SK-N-SH (cell line): ENCODE measurements around the gene MYH3. TPM values are rescaled to one million over a fixed set of nuclear protein-coding genes. Genes with fewer than 3 reads are reported as not detected.

Experiments
- CTCF ChIA-PET: fragments of 300-600, 350-600 bp; formaldehyde crosslinking; extraction: SDS; loops from one replicate; lab custom pipeline; 2021; lab: Yijun Ruan, JAX
- POLR2A ChIA-PET: fragments of 350-600 bp; sonication (Branson Sonifier 250); formaldehyde crosslinking; extraction: SDS; loops from one replicate; lab custom pipeline; 2020; ENCODE audit warnings: antibody characterized with exemption, inconsistent platforms; lab: Yijun Ruan, JAX
- DNase-seq: peaks from one replicate; pipeline ENCODE4 v3.0.0; 2012
- H2AFZ ChIP-seq: fragments of 200-600 bp; sonication (generic); 2 replicates; pipeline ENCODE4 v1.8.1; 2016; ENCODE audit warnings: antibody characterized with exemption, mild to moderate bottlenecking, low read depth
- H3F3A ChIP-seq: fragments of 200-600 bp; sonication (generic); replicated peaks from 2 replicates; pipeline ENCODE3; 2016; ENCODE audit warnings: antibody characterized with exemption, mild to moderate bottlenecking; ENCODE audit not compliant: insufficient read depth
- H3K27ac ChIP-seq, 2 experiments: fragments of 200-500 bp in 1 of 2; fragments of 200-600 bp in 1 of 2; sonication (Bioruptor generic) in 1 of 2; sonication (generic), shearing (Covaris generic) in 1 of 2; 2 replicates each; pipeline versions ENCODE4 v1.5.1 to v1.6.1; 2014 to 2016; ENCODE audit warnings: low read depth in 2 of 2, inconsistent platforms in 1 of 2, low read length in 1 of 2, mild to moderate bottlenecking in 1 of 2, mixed read lengths in 1 of 2
- H3K27me3 ChIP-seq: fragments of 200-600 bp; sonication (generic), shearing (Covaris generic); 2 replicates; pipeline ENCODE4 v1.6.1; 2016; ENCODE audit warnings: mixed run types; ENCODE audit not compliant: insufficient read depth
- H3K36me3 ChIP-seq, 2 experiments: fragments of 200-500 bp in 1 of 2; fragments of 200-600 bp in 1 of 2; sonication (Bioruptor generic) in 1 of 2; sonication (generic) in 1 of 2; replicated peaks in 1 of 2; 2 replicates each; pipeline versions ENCODE3 to v1.5.1; 2014 to 2016; ENCODE audit warnings: low read length in 1 of 2, mild to moderate bottlenecking in 1 of 2; ENCODE audit not compliant: insufficient read depth in 2 of 2, control insufficient read depth in 1 of 2
- H3K4me1 ChIP-seq, 2 experiments: fragments of 200-500 bp in 1 of 2; fragments of 200-600 bp in 1 of 2; sonication (Bioruptor generic) in 1 of 2; sonication (generic), shearing (Covaris generic) in 1 of 2; 2 replicates each; pipeline versions ENCODE4 v1.5.1 to v1.6.1; 2014 to 2016; ENCODE audit warnings: low read depth in 1 of 2, low read length in 1 of 2, mixed run types in 1 of 2; ENCODE audit not compliant: insufficient read depth in 2 of 2, control insufficient read depth in 1 of 2
- H3K4me2 ChIP-seq: fragments of 200-600 bp; sonication (generic), shearing (Covaris generic); 2 replicates; pipeline ENCODE4 v1.6.1; 2017; ENCODE audit warnings: mixed run types
- H3K4me3 ChIP-seq, 2 experiments: fragments of 200-500 bp in 1 of 2; fragments of 200-600 bp in 1 of 2; sonication (Bioruptor generic) in 1 of 2; sonication (generic), shearing (Covaris generic) in 1 of 2; 2 replicates each; pipeline versions ENCODE4 v1.5.1 to v1.8.1; 2014 to 2016; ENCODE audit warnings: low read depth in 2 of 2, inconsistent platforms in 1 of 2, low read length in 1 of 2, mild to moderate bottlenecking in 1 of 2, mixed read lengths in 1 of 2, moderate library complexity in 1 of 2
- H3K79me2 ChIP-seq: fragments of 200-600 bp; sonication (generic); 2 replicates; pipeline ENCODE4 v1.8.1; 2017; ENCODE audit warnings: mild to moderate bottlenecking; ENCODE audit not compliant: insufficient read depth
- H3K9ac ChIP-seq: fragments of 200-600 bp; sonication (generic); 2 replicates; pipeline ENCODE4 v1.6.1; 2017; ENCODE audit warnings: mixed run types
- H3K9me2 ChIP-seq: fragments of 200-600 bp; sonication (generic); 2 replicates; pipeline ENCODE4 v1.6.1; 2017; ENCODE audit warnings: mixed run types
- H3K9me3 ChIP-seq: fragments of 200-600 bp; sonication (generic); 2 replicates; pipeline ENCODE4 v1.6.1; 2017; ENCODE audit warnings: mixed run types, mild to moderate bottlenecking, moderate library complexity
- H4K20me1 ChIP-seq: fragments of 200-600 bp; sonication (generic); 2 replicates; pipeline ENCODE4 v1.6.1; 2017; ENCODE audit warnings: mild to moderate bottlenecking, mixed run types; ENCODE audit not compliant: insufficient read depth
- CHD2 ChIP-seq: fragments of 150-350 bp; IDR thresholded peaks from 2 replicates; pipeline ENCODE4 v1.6.1; 2018; ENCODE audit warnings: low read length; ENCODE audit not compliant: partially characterized antibody
- ELF1 ChIP-seq: IDR thresholded peaks from 2 replicates; pipeline ENCODE4 v1.4.0; 2012
- EP300 ChIP-seq, 2 experiments: IDR thresholded peaks; 2 replicates each; pipeline versions ENCODE4 v1.4.0 to v1.6.1; 2012; ENCODE audit warnings: borderline replicate concordance in 1 of 2, low read depth in 1 of 2, low read length in 1 of 2
- EZH2phosphoT487 ChIP-seq: fragments of 200-600 bp; sonication (generic); IDR thresholded peaks from 2 replicates; pipeline ENCODE4 v1.6.1; 2017; ENCODE audit warnings: low read depth, mixed run types, mild to moderate bottlenecking, antibody characterized with exemption, moderate library complexity, borderline replicate concordance
- FOSL2 ChIP-seq: IDR thresholded peaks from 2 replicates; pipeline ENCODE4 v1.4.0; 2012; ENCODE audit warnings: low read depth, mild to moderate bottlenecking, moderate library complexity, borderline replicate concordance
- MAX ChIP-seq: IDR thresholded peaks from 2 replicates; pipeline ENCODE4 v1.4.0; 2012; ENCODE audit warnings: low read depth
- MEF2A ChIP-seq: IDR thresholded peaks from 2 replicates; pipeline ENCODE4 v1.4.0; 2012; ENCODE audit warnings: low read depth, borderline replicate concordance
- NRF1 ChIP-seq: IDR thresholded peaks from 2 replicates; pipeline ENCODE4 v1.6.1; 2012; ENCODE audit warnings: low read depth, mild to moderate bottlenecking, low read length
- PBX3 ChIP-seq: IDR thresholded peaks from 2 replicates; pipeline ENCODE4; 2012
- RAD21 ChIP-seq: IDR thresholded peaks from 2 replicates; pipeline ENCODE4 v1.6.1; 2012; ENCODE audit warnings: mild to moderate bottlenecking, low read length
- REST ChIP-seq: IDR thresholded peaks from 2 replicates; pipeline ENCODE4 v1.6.1; 2012; ENCODE audit warnings: mild to moderate bottlenecking, low read depth, low read length, moderate library complexity
- RFX5 ChIP-seq: IDR thresholded peaks from 2 replicates; pipeline ENCODE4 v1.6.1; 2012; ENCODE audit warnings: mild to moderate bottlenecking, improper control_type of control experiment, low read length
- SMC3 ChIP-seq: IDR thresholded peaks from 2 replicates; pipeline ENCODE4 v1.6.1; 2012; ENCODE audit warnings: low read depth, low read length, improper control_type of control experiment
- TCF12 ChIP-seq: IDR thresholded peaks from 2 replicates; pipeline ENCODE4 v1.4.0; 2012
- TEAD4 ChIP-seq: IDR thresholded peaks from 2 replicates; pipeline ENCODE4 v1.4.0; 2012; ENCODE audit warnings: mild to moderate bottlenecking, borderline replicate concordance; ENCODE audit not compliant: insufficient read depth
- WGBS: methylation state at CpG from one replicate; pipeline ENCODE4 v1.1.6; 2017; ENCODE audit warnings: low lambda C conversion rate; 5-methylcytosine and 5-hydroxymethylcytosine counted together
- polyA plus RNA-seq, 3 experiments: library from polyadenylated mRNA; depleted of rRNA; stranded (reverse); fragments of >200 nt; gene quantifications; 2 replicates each; pipeline ENCODE4 v1.2.3, GENCODE V29; 2012
- TF ChIP-seq, protein P1 (sequence below): fragments of 150-350 bp; IDR thresholded peaks from 2 replicates; pipeline ENCODE4 v1.6.1; 2016; ENCODE audit warnings: mild to moderate bottlenecking, low read depth, low read length

The MYH3 gene
- polyA plus RNA-seq, 1 of the 3 experiments (the other 2 are of a cell fraction), result 2.7 TPM

DNA sequence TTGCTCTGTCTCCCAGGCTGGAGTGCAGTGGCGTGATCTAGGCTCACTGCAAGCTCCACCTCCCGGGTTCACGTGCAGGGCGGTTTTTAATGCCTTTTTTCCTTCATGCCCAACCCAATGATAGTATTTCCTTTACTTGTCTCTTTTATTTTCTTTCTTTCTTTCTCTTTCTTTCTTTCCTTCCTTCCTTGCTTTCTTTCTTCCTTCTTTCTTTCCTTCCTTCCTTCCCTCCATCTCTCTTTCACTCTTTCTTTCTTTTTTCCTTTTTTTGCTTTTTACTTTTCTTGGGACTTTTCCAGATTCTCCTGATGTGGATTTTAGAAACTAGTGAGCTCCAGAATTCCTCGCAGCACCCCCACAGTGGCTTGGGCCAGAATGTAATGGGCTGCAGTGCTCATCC lies 3.1 kb downstream of the MYH3 start:
- no peaks in the 10 kb centered on the region for H3K27me3 ChIP-seq
- H3K4me1 ChIP-seq, result peaks cover 0 to 4% of the 10 kb centered on the region in 2 experiments; a peak in 1 of 4 replicates
- no peaks in the 10 kb centered on the region for H3F3A ChIP-seq
- H3K79me2 ChIP-seq, result no peaks in the 10 kb centered on the region
- 84% methylated on average over 5 of the region's 5 CpGs for WGBS
- no peaks in the 10 kb centered on the region for H3K36me3 ChIP-seq
- H3K9me2 ChIP-seq, result no peaks in the 10 kb centered on the region
- H3K4me3 ChIP-seq, result no peak overlapping the region
- no peak for DNase-seq
- no peak for TF ChIP-seq SMC3
- no peak for TF ChIP-seq TCF12
- no peak for TF ChIP-seq FOSL2
- TF ChIP-seq RAD21, result no peak
- TF ChIP-seq, protein P1, sequence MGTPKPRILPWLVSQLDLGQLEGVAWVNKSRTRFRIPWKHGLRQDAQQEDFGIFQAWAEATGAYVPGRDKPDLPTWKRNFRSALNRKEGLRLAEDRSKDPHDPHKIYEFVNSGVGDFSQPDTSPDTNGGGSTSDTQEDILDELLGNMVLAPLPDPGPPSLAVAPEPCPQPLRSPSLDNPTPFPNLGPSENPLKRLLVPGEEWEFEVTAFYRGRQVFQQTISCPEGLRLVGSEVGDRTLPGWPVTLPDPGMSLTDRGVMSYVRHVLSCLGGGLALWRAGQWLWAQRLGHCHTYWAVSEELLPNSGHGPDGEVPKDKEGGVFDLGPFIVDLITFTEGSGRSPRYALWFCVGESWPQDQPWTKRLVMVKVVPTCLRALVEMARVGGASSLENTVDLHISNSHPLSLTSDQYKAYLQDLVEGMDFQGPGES, result no peak
- TF ChIP-seq NRF1, result no peak
- TF ChIP-seq EZH2phosphoT487, result no peak
- TF ChIP-seq REST, result no peak
- TF ChIP-seq CHD2, result no peak
- no peak for TF ChIP-seq RFX5
- no peak for TF ChIP-seq ELF1
- TF ChIP-seq TEAD4, result no peak
- TF ChIP-seq PBX3, result no peak
- no peak for TF ChIP-seq EP300 (IDR thresholded peaks at IDR 0.05; ENCODE audit: borderline replicate concordance in 1 of 2, low read depth in 1 of 2, low read length in 1 of 2)
- no peak for TF ChIP-seq MAX
- TF ChIP-seq MEF2A, result no peak
- no peak overlapping the region for H3K27ac ChIP-seq
- POLR2A ChIA-PET, result no interaction called here
- no peak overlapping the region for H3K4me2 ChIP-seq
- H4K20me1 ChIP-seq, result no peaks in the 10 kb centered on the region
- no peak overlapping the region for H3K9ac ChIP-seq
- CTCF ChIA-PET, result interaction anchor here (0.7 to 5.0 kb wide), 4 partner anchors 8 to 786 kb away, joined by 3 to 38 read pairs (median 4); no protein-coding TSS in a partner anchor
- no peak overlapping the region for H2AFZ ChIP-seq
- no peaks in the 10 kb centered on the region for H3K9me3 ChIP-seq
